Loucy (cell line): Measurements from ENCODE around the gene FBLN2.
A peak's percentile ranks its signal among the peaks of the same experiment; 100 is the strongest.

Experiments used
- H2AFZ ChIP-seq: fragments of 200-600 bp; sonication (generic); 2 replicates; pipeline ENCODE4 v1.6.0; 2016; ENCODE audit warnings: antibody characterized with exemption, mild to moderate bottlenecking, low read length, moderate library complexity
- H3F3A ChIP-seq: fragments of 200-600 bp; 2 replicates; pipeline ENCODE4 v1.6.0; 2016; ENCODE audit warnings: antibody characterized with exemption, low read depth, mild to moderate bottlenecking
- H3K27me3 ChIP-seq: fragments of 200-600 bp; sonication (generic); 2 replicates; pipeline ENCODE4 v1.6.1; 2014; ENCODE audit warnings: low read length, mild to moderate bottlenecking; ENCODE audit not compliant: insufficient read depth, poor library complexity, severe bottlenecking
- H3K36me3 ChIP-seq: fragments of 200-600 bp; sonication (generic); 2 replicates; pipeline ENCODE4 v1.6.1; 2016; ENCODE audit warnings: low read length; ENCODE audit not compliant: insufficient read depth
- H3K4me1 ChIP-seq: fragments of 200-600 bp; sonication (generic); 2 replicates; pipeline ENCODE4 v1.5.1; 2014; ENCODE audit warnings: low read length, mild to moderate bottlenecking; ENCODE audit not compliant: insufficient read depth, poor library complexity, severe bottlenecking
- H3K4me2 ChIP-seq: fragments of 200-600 bp; sonication (generic); 2 replicates; pipeline ENCODE4 v1.6.0; 2014; ENCODE audit warnings: antibody characterized with exemption, low read length, low read depth, mild to moderate bottlenecking; ENCODE audit not compliant: poor library complexity, severe bottlenecking
- H3K4me3 ChIP-seq: fragments of 200-600 bp; sonication (generic); 2 replicates; pipeline ENCODE4 v1.5.1; 2014; ENCODE audit warnings: low read length, mild to moderate bottlenecking, mixed read lengths; ENCODE audit not compliant: poor library complexity, severe bottlenecking
- H3K79me2 ChIP-seq: fragments of 200-600 bp; sonication (generic); 2 replicates; pipeline ENCODE4 v1.6.1; 2014; ENCODE audit warnings: low read length; ENCODE audit not compliant: insufficient read depth
- H3K9ac ChIP-seq: fragments of 200-600 bp; sonication (generic); 2 replicates; pipeline ENCODE4 v1.6.0; 2014; ENCODE audit warnings: mild to moderate bottlenecking, low read depth, low read length, moderate library complexity; ENCODE audit not compliant: poor library complexity, severe bottlenecking
- H3K9me2 ChIP-seq: fragments of 200-600 bp; sonication (generic); replicated peaks from 2 replicates; pipeline ENCODE4 v1.6.1; 2016; ENCODE audit warnings: low read depth, low read length, mixed read lengths
- H3K9me3 ChIP-seq: fragments of 200-600 bp; sonication (generic); 2 replicates; pipeline ENCODE4 v1.6.1; 2014; ENCODE audit warnings: mild to moderate bottlenecking, antibody characterized with exemption, low read length, low read depth; ENCODE audit not compliant: insufficient read depth
- H4K20me1 ChIP-seq: fragments of 200-600 bp; sonication (generic); 2 replicates; pipeline ENCODE4 v1.6.0; 2014; ENCODE audit warnings: antibody characterized with exemption, low read length, mild to moderate bottlenecking; ENCODE audit not compliant: insufficient read depth, poor library complexity, severe bottlenecking
- EZH2phosphoT487 ChIP-seq: fragments of 200-600 bp; IDR thresholded peaks from 2 replicates; pipeline ENCODE4 v1.6.1; 2018; ENCODE audit warnings: antibody characterized with exemption, mild to moderate bottlenecking, moderate library complexity, borderline replicate concordance
- TF ChIP-seq, protein P1 (sequence below): fragments of 200-600 bp; sonication (generic); conservative IDR thresholded peaks from 2 replicates; pipeline ENCODE4 v1.5.1; 2014; ENCODE audit warnings: mild to moderate bottlenecking, antibody characterized with exemption, low read length

FBLN2 gene

DNA sequence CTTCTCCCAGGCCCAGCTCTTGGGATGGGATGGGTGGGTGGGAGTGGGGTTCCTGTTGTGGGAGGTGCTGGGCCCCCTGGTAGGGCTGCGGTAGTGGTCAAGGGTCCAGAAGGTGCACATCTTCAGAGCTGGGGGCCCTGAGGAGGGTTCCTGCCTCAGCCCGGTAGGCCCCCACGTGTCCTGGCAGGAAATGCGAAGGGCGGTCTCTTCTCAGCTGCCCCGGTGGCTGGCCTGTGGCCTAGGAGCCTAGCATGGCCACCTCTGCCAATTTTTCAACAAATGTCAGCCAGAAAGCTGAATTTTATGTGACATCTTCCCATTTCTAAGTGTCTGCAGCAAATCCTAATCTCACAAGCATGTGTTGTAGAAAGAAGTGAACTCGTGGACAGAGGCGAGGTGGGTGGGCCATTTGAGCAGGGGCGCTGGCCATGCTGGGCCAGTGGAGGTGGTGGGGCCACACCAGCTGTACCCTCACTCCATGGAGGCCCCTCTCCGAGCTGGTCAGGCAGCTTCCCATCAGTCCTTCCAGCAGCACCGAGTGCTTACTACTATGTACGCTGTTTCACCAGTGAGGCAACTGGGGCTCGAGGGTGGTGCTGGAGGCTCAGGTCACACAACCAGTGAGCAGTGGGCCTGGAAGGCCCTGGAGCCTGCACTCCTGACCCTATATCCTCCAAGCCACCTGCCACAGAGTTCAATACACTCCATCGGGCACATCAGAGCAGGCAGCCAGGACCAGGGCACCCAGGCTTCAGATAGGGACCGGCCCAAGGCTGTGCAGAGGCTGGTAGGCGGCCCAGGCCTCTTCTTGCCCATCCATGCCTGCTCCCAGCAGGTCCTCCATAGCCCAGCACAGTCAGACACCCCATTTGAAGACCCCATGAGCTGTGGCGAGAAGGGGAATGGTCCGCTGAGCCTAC lies 23.2 kb downstream of the FBLN2 start:
- Histone ChIP-seq H3K9me3 (no peaks in the 10 kb centered on the region), H3K4me2 (no peak overlapping the region), H3K36me3 (no peaks in the 10 kb centered on the region), H4K20me1 (no peaks in the 10 kb centered on the region), H3K27me3 (no peaks in the 10 kb centered on the region), H3F3A (no peaks in the 10 kb centered on the region), H3K4me1 (peaks cover 35% of the 10 kb centered on the region), H3K4me3 (no peak overlapping the region), H3K9me2 (no peaks in the 10 kb centered on the region), H2AFZ (no peak overlapping the region), H3K9ac (no peak overlapping the region), H3K79me2 (no peaks in the 10 kb centered on the region)
- TF ChIP-seq, protein P1, sequence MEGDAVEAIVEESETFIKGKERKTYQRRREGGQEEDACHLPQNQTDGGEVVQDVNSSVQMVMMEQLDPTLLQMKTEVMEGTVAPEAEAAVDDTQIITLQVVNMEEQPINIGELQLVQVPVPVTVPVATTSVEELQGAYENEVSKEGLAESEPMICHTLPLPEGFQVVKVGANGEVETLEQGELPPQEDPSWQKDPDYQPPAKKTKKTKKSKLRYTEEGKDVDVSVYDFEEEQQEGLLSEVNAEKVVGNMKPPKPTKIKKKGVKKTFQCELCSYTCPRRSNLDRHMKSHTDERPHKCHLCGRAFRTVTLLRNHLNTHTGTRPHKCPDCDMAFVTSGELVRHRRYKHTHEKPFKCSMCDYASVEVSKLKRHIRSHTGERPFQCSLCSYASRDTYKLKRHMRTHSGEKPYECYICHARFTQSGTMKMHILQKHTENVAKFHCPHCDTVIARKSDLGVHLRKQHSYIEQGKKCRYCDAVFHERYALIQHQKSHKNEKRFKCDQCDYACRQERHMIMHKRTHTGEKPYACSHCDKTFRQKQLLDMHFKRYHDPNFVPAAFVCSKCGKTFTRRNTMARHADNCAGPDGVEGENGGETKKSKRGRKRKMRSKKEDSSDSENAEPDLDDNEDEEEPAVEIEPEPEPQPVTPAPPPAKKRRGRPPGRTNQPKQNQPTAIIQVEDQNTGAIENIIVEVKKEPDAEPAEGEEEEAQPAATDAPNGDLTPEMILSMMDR = no peak
- TF ChIP-seq EZH2phosphoT487 = no peak

DNA sequence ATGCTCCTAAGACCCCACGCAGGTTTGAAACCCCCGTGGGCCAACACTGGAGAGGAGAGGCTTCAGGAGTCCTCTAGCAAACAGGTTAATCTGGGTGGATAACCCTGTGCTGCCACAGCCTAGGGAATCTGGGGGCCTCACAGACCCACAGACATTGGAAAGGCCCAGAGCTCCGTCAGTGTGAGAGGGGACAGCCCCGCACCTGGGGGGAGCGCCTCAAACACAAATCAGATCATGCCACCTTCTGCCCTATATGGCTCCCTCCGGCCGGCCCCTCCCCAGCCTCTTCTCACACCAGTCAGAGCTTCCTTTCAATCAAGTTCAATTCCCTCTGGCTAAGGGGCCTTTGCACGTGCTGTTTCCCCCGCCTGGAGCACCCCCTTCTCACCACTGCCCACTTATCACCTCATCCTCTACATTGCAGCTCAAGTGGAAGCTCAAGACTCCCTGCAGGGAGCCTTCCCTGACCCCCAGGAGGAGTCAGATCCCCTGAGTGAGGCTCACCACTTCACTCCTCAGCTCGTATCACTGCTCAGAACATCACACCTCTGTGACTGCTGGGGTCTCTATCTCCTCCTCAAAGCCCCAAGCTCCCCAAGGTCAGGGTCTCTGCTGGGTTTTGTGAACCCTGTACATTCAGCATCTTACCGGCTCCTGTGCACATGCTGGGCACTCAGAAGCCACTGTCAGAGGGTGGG lies 24.1 kb downstream of the FBLN2 start:
- Histone ChIP-seq H3K4me1 (peaks cover 35% of the 10 kb centered on the region), H3K27me3 (no peaks in the 10 kb centered on the region)

GRCh38 chr3:13574083-13574797 lies 25.3 kb downstream of the FBLN2 start:
- Histone ChIP-seq H4K20me1 (no peaks in the 10 kb centered on the region), H3K79me2 (no peaks in the 10 kb centered on the region), H3K4me2 (peak overlapping the region; percentile 48), H2AFZ (no peak overlapping the region), H3K9me2 (no peaks in the 10 kb centered on the region), H3K36me3 (no peaks in the 10 kb centered on the region), H3K27me3 (no peaks in the 10 kb centered on the region), H3F3A (no peaks in the 10 kb centered on the region), H3K4me3 (no peak overlapping the region), H3K9ac (peak overlapping the region; percentile 52), H3K9me3 (no peaks in the 10 kb centered on the region), H3K4me1 (peaks cover 35% of the 10 kb centered on the region)
- no peak for TF ChIP-seq EZH2phosphoT487
- TF ChIP-seq, protein P1 = no peak

More for the DNA sequence above, 24.1 kb downstream of the FBLN2 start:
- Histone ChIP-seq H3K9ac (no peak overlapping the region), H4K20me1 (no peaks in the 10 kb centered on the region), H3K4me2 (peak overlapping the region; percentile 48), H3K4me3 (no peak overlapping the region), H2AFZ (no peak overlapping the region), H3K36me3 (no peaks in the 10 kb centered on the region), H3F3A (no peaks in the 10 kb centered on the region), H3K9me2 (no peaks in the 10 kb centered on the region), H3K79me2 (no peaks in the 10 kb centered on the region), H3K9me3 (no peaks in the 10 kb centered on the region)
- TF ChIP-seq, protein P1 = no peak
- TF ChIP-seq EZH2phosphoT487 = no peak
